RWPE1 (cell line): ENCODE measurements around the gene CHST13.

Source experiments
- CTCF ChIA-PET: fragments of 350-600 bp; sonication (Branson Sonifier 250); formaldehyde crosslinking; extraction: SDS; loops from one replicate; lab custom pipeline; 2021; lab: Yijun Ruan, JAX
- POLR2A ChIA-PET: fragments of 400-600 bp; formaldehyde crosslinking; extraction: SDS; loops from one replicate; lab custom pipeline; 2020; ENCODE audit warnings: antibody characterized with exemption; ENCODE audit not compliant: low non-redundant PET; lab: Yijun Ruan, JAX
- DNase-seq: peaks from one replicate; pipeline ENCODE4 v3.0.0; 2012; ENCODE audit warnings: low spot score
- H3K27ac ChIP-seq: fragments of 450-650 bp; 2 replicates; pipeline ENCODE4 v1.5.1; 2017
- TF ChIP-seq, protein P1 (sequence below): fragments of 450-650 bp; conservative IDR thresholded peaks from 2 replicates; pipeline ENCODE4 v1.5.1; 2017; ENCODE audit warnings: low read depth, mild to moderate bottlenecking

Gene CHST13

DNA sequence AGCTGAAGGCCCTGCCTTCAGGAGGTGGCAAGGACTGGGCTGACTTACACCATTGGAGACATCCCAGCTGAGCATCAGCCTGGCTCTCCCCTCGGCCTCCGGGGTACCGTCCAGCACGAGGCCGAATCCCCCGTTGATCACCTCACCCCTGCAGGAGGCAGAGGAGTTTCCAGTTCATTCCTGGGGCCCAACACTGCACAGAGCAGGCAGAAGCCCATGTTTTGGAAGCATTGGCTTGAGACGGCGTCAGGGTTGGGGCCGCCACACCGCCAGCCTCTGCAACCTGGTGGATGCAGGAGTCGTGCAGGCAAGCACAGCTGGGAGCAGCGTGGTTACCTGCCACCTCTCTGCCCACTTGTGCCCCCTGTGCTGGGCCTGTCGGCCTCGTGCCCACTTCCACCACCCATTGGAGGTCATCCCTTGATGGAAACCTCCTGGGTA is 40.6 kb upstream of the CHST13 start:
- ChIA-PET CTCF (no interaction called here), POLR2A (no interaction called here)
- DNase-seq = no peak
- H3K27ac ChIP-seq = no peak overlapping the region
- TF ChIP-seq, protein P1, sequence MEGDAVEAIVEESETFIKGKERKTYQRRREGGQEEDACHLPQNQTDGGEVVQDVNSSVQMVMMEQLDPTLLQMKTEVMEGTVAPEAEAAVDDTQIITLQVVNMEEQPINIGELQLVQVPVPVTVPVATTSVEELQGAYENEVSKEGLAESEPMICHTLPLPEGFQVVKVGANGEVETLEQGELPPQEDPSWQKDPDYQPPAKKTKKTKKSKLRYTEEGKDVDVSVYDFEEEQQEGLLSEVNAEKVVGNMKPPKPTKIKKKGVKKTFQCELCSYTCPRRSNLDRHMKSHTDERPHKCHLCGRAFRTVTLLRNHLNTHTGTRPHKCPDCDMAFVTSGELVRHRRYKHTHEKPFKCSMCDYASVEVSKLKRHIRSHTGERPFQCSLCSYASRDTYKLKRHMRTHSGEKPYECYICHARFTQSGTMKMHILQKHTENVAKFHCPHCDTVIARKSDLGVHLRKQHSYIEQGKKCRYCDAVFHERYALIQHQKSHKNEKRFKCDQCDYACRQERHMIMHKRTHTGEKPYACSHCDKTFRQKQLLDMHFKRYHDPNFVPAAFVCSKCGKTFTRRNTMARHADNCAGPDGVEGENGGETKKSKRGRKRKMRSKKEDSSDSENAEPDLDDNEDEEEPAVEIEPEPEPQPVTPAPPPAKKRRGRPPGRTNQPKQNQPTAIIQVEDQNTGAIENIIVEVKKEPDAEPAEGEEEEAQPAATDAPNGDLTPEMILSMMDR = no peak

GRCh38 chr3:126484148-126484547 is 39.8 kb upstream of the CHST13 start:
- no peak overlapping the region for H3K27ac ChIP-seq
- TF ChIP-seq, protein P1 = no peak
- POLR2A ChIA-PET = no interaction called here
- no peak for DNase-seq
- CTCF ChIA-PET = no interaction called here

DNA sequence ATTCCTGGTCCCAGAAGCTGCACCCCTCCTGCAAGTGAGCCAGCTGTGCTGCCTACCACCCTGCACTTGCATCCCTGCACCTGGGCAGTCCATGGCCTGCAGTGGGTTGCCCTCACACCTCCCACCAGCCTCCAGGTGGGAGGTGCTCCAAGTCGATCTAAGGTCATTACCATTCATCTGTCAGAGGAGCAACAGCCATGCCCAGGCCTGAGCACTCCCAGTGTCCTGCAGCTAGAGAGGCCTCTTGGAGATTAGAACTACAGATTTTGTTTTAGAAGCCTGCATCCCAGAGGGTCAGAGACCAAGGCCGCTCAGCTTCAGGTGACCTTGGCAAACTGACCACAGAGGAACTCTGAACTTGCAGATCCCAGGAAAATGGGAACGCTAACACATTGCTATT is 39.3 kb upstream of the CHST13 start:
- ChIA-PET CTCF (no interaction called here), POLR2A (no interaction called here)
- no peak for DNase-seq
- H3K27ac ChIP-seq = no peak overlapping the region
- TF ChIP-seq, protein P1 = no peak

GRCh38 chr3:126485176-126485897 is 38.6 kb upstream of the CHST13 start:
- TF ChIP-seq, protein P1 = no peak
- DNase-seq = no peak
- ChIA-PET POLR2A (no interaction called here), CTCF (no interaction called here)
- H3K27ac ChIP-seq = no peak overlapping the region; the same call in 1 of the 2 replicates

GRCh38 chr3:126485956-126486355 is 38.0 kb upstream of the CHST13 start:
- peak overlapping the region; percentile 74 for H3K27ac ChIP-seq
- ChIA-PET POLR2A (no interaction called here), CTCF (interaction anchor here (0.5 kb wide), 1 partner anchor 26 kb away, joined by 3 read pairs; no protein-coding TSS in a partner anchor)
- no peak for DNase-seq
- TF ChIP-seq, protein P1 = no peak

DNA sequence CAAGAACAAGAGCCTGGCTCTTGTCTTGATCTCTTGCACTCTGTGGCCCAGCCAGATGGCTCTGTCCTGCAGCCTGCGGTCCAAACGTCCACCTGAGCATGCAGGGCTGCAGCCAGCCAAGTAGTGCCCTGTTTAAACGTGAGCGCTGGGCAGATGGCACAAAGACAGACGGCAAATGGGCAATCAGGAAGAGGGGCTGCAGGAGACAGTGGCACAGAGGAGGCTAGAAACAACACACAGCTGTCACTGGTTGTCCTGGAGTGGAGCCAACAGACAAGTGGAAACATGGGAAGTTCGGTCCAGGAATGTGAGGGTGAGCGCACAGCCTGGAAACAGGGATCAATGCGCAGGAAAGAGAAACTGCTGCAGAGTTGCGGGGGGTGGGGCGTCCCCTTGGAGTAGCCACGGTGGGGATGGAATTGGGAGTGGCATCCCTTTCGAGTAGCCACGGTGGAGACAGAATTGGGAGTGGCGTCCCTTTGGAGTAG is 37.6 kb upstream of the CHST13 start:
- DNase-seq = peak; percentile 55
- H3K27ac ChIP-seq = peak overlapping the region; percentile 74
- TF ChIP-seq, protein P1 = no peak
- ChIA-PET POLR2A (no interaction called here), CTCF (interaction anchor here (0.5 to 0.6 kb wide), 2 partner anchors 22 to 25 kb away, joined by 3 to 4 read pairs; no protein-coding TSS in a partner anchor)
